Uterus (tissue), 2 donors: ENCODE results near the gene FGF7.

Source experiments
- CTCF ChIP-seq, 4 experiments: fragments of 200-600 bp in 2 of 4; fragments of 450-650 bp in 2 of 4; sonication (generic) in 2 of 4; IDR thresholded peaks; one replicate each; pipeline ENCODE4 v1.5.1; 2016 to 2019; ENCODE audit warnings: antibody characterized with exemption in 4 of 4, mild to moderate bottlenecking in 2 of 4, moderate library complexity in 1 of 4
- POLR2A ChIP-seq, 2 donors: fragments of 450-650 bp; IDR thresholded peaks; one replicate each; pipeline ENCODE4 v1.6.1; 2016; ENCODE audit warnings: antibody characterized with exemption in 2 of 2, mild to moderate bottlenecking in 1 of 2, moderate library complexity in 1 of 2

GRCh38 chr15:49467746-49468480 lies 44.9 kb downstream of the FGF7 start:
- TF ChIP-seq CTCF (IDR thresholded peaks at IDR 0.05) (no peak), POLR2A (IDR thresholded peaks at IDR 0.05) (no peak)
